ENCODE measurements around the gene RDH12. TPM values are rescaled to one million over a fixed set of nuclear protein-coding genes. Genes with fewer than 3 reads are reported as not detected.

Gene RDH12
- total RNA-seq, 1 experiment from 2014 or later = 0.27 TPM

GRCh38 chr14:67729072-67729885 lies 27.6 kb downstream of the RDH12 start:
- Histone ChIP-seq H3K27me3 (ENCODE audit: insufficient read depth, low read length) (no peaks in the 10 kb centered on the region), H3K27ac (ENCODE audit: low read depth, low read length) (no peak overlapping the region), H3K9ac (ENCODE audit: low read length) (no peak overlapping the region), H3K9me3 (ENCODE audit: control insufficient read depth in 1 of 2, insufficient read depth in 1 of 2, low read depth in 1 of 2, low read length in 2 of 2) (no peaks in the 10 kb centered on the region), H4K20me1 (ENCODE audit: insufficient read depth) (no peaks in the 10 kb centered on the region), H2AFZ (ENCODE audit: low read depth, low read length, poor library complexity, severe bottlenecking) (no peak overlapping the region), H3K4me2 (ENCODE audit: low read length) (no peak overlapping the region), H3K4me3 (replicated peaks in 1 of 2; ENCODE audit: low read depth in 1 of 2, low read length in 2 of 2) (no peak overlapping the region), H3K4me1 (ENCODE audit: control insufficient read depth in 1 of 2, insufficient read depth in 2 of 2, low read length in 2 of 2) (no peaks in the 10 kb centered on the region), H3K9me2 (ENCODE audit: insufficient read depth) (no peaks in the 10 kb centered on the region), H3K79me2 (ENCODE audit: insufficient read depth, low read length) (no peaks in the 10 kb centered on the region), H3K36me3 (ENCODE audit: control insufficient read depth in 1 of 2, insufficient read depth in 2 of 2, low read length in 2 of 2) (no peaks in the 10 kb centered on the region)
- CTCF ChIA-PET = no interaction called here
- RAD21 ChIA-PET (ENCODE audit: low non-redundant PET in 1 of 2, low total read pairs in 2 of 2, uncharacterized antibody in 2 of 2, unreplicated experiment in 2 of 2) = no interaction called here
- DNase-seq (ENCODE audit: low read depth, low spot score) (no peak), ATAC-seq (no peak)
- no peak for TF ChIP-seq CTCF (IDR thresholded peaks at IDR 0.05 in 2 of 3, conservative IDR thresholded peaks at IDR 0.05 in 1 of 3; ENCODE audit: borderline replicate concordance in 1 of 3, insufficient read depth in 1 of 3, low read depth in 2 of 3, low read length in 2 of 3)
- no peak for TF ChIP-seq CBX3 (IDR thresholded peaks at IDR 0.05; ENCODE audit: low read depth)
- no peak for TF ChIP-seq SRF (IDR thresholded peaks at IDR 0.05; ENCODE audit: low read depth)
- TF ChIP-seq CEBPB (IDR thresholded peaks at IDR 0.05; ENCODE audit: low read depth) = no peak
- no peak for TF ChIP-seq YY1 (IDR thresholded peaks at IDR 0.05; ENCODE audit: extremely low read depth, insufficient replicate concordance, low read depth, low read length)
- no peak for TF ChIP-seq ZBTB33 (IDR thresholded peaks at IDR 0.05; ENCODE audit: extremely low read depth, insufficient replicate concordance, low read length)
- TF ChIP-seq FOSL1 (IDR thresholded peaks at IDR 0.05; ENCODE audit: low read depth) = no peak
- no peak for TF ChIP-seq ZFX (IDR thresholded peaks at IDR 0.05)
- TF ChIP-seq TCF7L2 (IDR thresholded peaks at IDR 0.05; ENCODE audit: borderline replicate concordance, extremely low read depth, insufficient read depth, insufficient read length) = no peak
- no peak for TF ChIP-seq RAD21 (IDR thresholded peaks at IDR 0.05; ENCODE audit: low read depth)
- no peak for TF ChIP-seq MAX (IDR thresholded peaks at IDR 0.05)
- TF ChIP-seq REST (IDR thresholded peaks at IDR 0.05; ENCODE audit: low read depth) = no peak
- TF ChIP-seq EZH2 (IDR thresholded peaks at IDR 0.05) = no peak
- TF ChIP-seq SIN3A (IDR thresholded peaks at IDR 0.05; ENCODE audit: low read depth) = no peak
- no peak for TF ChIP-seq SP1 (IDR thresholded peaks at IDR 0.05; ENCODE audit: low read depth)
- no peak for TF ChIP-seq ELF1 (IDR thresholded peaks at IDR 0.05; ENCODE audit: borderline replicate concordance, low read depth)
- no peak for TF ChIP-seq EGR1 (IDR thresholded peaks at IDR 0.05; ENCODE audit: low read depth)
- no peak for TF ChIP-seq POLR2A (IDR thresholded peaks at IDR 0.05; ENCODE audit: borderline replicate concordance, extremely low read depth, insufficient read depth, insufficient read length)
- no TSS peak for BruUV-seq (replicated peaks)
- intact Hi-C loops (cut with micrococcal nuclease) = no loop called here
- POLR2A ChIA-PET = no interaction called here
